A673 (cell line): ENCODE measurements around the gene HIVEP1.

Source experiments
- EZH2 ChIP-seq: fragments of 200-600 bp; sonication (generic); IDR thresholded peaks from 2 replicates; pipeline ENCODE4 v1.6.1; 2017; ENCODE audit warnings: borderline replicate concordance, low read depth, mild to moderate bottlenecking, mixed read lengths, antibody characterized with exemption, low read length; ENCODE audit not compliant: poor library complexity, severe bottlenecking
- TF ChIP-seq, protein P1 (sequence below): fragments of 300-800, 200-600 bp; sonication (generic); conservative IDR thresholded peaks from 2 replicates; pipeline ENCODE4 v1.5.1; 2017; ENCODE audit warnings: low read depth, mild to moderate bottlenecking, antibody characterized with exemption, low read length, moderate library complexity, mixed read lengths

DNA sequence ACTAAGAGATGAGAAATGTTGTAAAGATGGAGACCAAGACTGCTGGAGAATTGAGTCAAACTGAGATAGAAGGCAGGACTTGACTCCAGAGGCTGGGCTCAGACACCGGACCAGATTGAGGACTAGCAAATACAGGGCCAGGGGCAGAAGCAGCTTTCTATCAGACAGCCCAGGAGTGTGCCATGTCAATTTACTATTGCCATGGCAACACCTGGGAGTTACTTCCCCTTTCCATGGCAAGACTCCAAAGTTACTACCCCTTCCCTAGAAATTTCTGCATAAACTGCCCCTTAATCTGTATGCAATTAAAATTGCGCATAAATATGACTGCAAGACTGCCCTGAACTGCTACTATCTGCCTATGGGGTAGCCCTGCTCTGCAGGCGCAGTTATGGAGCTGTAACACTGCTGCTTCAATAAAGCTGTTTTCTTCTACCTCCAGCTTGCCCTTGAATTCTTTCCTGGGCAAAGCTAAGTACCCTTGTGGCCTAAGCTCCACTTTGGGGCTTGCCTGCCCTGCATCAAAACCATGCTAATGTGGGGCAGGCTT lies 188.0 kb downstream of the HIVEP1 start:
- TF ChIP-seq, protein P1, sequence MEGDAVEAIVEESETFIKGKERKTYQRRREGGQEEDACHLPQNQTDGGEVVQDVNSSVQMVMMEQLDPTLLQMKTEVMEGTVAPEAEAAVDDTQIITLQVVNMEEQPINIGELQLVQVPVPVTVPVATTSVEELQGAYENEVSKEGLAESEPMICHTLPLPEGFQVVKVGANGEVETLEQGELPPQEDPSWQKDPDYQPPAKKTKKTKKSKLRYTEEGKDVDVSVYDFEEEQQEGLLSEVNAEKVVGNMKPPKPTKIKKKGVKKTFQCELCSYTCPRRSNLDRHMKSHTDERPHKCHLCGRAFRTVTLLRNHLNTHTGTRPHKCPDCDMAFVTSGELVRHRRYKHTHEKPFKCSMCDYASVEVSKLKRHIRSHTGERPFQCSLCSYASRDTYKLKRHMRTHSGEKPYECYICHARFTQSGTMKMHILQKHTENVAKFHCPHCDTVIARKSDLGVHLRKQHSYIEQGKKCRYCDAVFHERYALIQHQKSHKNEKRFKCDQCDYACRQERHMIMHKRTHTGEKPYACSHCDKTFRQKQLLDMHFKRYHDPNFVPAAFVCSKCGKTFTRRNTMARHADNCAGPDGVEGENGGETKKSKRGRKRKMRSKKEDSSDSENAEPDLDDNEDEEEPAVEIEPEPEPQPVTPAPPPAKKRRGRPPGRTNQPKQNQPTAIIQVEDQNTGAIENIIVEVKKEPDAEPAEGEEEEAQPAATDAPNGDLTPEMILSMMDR: no peak
- TF ChIP-seq EZH2: no peak
